GM21381 (cell line): ENCODE results near the gene HCAR1.
"Not testable (repeated sequence)": the region's sequence is repeated elsewhere in the genome, so short reads cannot be mapped to it uniquely, and the experiment has no call there.

Experiments used
- ATAC-seq: cut with Tn5 transposase; IDR thresholded peaks from one replicate; pipeline ENCODE4 v1.9.1; 2021; ENCODE audit warnings: mild to moderate bottlenecking, moderate library complexity; ENCODE audit not compliant: unreplicated experiment

Gene HCAR1, protein sequence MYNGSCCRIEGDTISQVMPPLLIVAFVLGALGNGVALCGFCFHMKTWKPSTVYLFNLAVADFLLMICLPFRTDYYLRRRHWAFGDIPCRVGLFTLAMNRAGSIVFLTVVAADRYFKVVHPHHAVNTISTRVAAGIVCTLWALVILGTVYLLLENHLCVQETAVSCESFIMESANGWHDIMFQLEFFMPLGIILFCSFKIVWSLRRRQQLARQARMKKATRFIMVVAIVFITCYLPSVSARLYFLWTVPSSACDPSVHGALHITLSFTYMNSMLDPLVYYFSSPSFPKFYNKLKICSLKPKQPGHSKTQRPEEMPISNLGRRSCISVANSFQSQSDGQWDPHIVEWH

DNA sequence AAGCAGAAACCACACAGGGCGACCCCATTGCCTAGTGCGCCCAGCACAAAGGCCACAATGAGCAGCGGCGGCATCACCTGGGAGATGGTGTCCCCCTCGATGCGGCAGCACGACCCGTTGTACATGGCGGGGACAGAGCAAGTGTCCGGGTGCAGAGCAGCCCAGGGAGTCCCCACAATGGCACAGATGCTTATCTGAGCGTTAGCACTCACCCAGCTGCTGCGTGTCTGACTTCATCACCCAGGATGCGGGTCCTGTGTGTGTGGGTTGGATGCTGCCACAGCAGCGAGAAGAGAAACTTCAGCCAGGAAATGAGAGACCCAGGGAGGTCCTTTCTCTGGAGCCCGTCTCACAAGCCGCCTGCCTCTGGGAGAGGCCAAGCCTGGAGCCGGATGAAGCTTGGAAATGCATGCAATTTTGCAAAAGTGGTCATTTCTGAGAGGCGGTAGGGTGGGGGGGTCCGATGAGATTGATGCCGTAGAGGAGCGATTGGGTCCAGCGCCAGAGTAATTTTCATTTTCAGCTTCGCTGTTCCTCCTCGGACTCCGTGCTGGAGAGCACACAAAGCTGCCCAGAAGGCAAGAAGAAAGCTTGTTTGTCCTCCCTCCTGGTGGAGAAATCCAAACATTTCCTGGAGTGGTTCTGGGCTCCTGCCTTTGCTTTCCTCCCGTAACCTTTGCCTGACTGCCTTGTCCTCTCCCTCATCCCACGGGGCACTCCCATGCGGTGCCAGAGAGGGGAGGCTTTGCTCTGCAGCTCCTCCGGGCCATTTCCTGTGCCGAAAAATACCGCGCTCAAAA is at the start of gene HCAR1:
HCAR1 (minus strand) TSS at position 630 of the 800 bp plus-strand sequence; CDS start at position 125, 505 bp downstream.
- no peak for ATAC-seq

DNA sequence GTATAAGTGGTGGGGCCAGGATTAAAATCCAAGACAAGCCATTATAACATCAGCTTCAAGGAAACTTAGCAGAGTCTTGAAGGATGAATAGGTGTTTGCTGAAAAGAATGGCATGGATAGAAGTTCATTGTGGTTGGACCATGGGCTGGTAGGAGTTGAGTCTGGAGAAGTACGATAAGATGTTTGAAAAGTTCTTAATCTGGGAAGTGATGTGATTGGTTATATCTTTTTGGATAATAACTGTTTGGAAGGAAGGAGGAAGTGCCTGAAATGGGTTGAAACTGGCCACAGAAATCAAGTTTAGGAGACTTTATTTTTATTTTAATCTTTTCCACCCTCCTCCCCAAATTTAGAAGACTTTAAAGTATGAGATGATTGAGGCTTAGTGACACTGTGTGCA is 26.9 kb upstream of the HCAR1 start:
- ATAC-seq, result no peak

- ATAC-seq, result no peak
These were observed 24.1 kb upstream of the HCAR1 start for GRCh38 chr12:122754790-122755189.

DNA sequence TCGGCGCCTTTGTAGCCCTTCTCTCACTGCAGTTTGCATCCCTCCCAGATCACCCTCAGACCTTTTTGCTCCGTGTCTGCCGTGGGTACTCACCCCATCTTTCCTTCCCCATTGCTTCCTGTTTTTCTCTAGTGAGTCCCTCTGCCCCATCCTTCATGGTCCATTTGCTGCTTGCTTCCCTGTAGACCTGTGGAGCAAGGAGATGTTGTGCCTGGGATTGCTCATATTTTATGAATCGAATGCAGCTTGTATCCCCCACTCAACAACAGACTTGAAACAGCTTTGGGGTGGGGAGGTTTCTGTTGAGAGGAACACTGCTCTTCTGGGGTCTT is 22.6 kb upstream of the HCAR1 start:
- ATAC-seq, result no peak

GRCh38 chr12:122752464-122753318 is 22.0 kb upstream of the HCAR1 start, which contains the start of gene DENR:
Gene DENR (plus strand): TSS chr12:122752824. CDS start chr12:122753702, 878 bp downstream.
- ATAC-seq, result peak; percentile 95

- not testable (repeated sequence) for ATAC-seq
These were observed 20.3 kb upstream of the HCAR1 start for GRCh38 chr12:122750781-122751515.

- ATAC-seq, result no peak
These were observed 19.1 kb upstream of the HCAR1 start for GRCh38 chr12:122749569-122750332.

DNA sequence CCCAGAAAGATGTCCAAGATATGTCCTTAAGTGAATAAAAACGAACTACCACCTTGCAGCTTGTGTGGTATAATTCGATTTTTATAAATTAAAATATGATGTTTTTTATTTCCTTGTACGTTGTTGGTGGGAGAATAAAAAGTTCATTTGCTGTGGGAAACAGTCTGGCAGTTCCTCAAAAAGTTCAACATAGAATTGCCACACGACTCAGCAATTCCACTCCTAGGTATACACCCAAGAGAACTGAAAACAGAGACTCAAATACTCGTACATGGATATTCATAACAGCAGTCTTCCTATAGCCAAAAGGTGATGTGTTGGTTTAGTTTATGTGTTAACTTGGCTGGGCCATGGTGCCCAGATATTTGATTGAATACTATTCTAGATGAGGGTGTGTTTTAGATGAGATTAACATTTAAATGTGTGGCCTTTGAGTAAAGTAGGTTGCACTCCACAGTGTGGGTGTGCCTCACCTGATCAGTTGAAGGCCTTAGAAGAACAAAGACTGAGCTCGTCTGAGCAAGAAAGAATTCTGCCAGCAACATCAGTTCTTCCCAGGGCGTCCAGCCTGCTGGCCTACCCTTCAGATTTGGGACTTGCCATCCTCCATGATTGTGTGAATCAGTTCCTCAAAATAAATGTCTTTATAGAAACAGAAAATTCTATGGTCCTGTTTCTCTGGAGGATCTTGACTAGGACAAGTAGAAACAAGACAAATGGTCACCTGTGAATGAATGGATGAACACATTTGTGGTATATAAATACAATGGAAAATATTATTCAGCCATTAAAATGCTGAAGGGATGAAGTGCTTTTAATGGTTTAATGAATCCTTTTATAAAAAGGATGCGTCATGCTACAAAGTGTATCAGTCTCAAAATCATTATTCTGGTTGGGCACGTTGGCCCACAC is 16.8 kb upstream of the HCAR1 start:
- no peak for ATAC-seq

GRCh38 chr12:122743895-122744525 is 13.4 kb upstream of the HCAR1 start:
- no peak for ATAC-seq

DNA sequence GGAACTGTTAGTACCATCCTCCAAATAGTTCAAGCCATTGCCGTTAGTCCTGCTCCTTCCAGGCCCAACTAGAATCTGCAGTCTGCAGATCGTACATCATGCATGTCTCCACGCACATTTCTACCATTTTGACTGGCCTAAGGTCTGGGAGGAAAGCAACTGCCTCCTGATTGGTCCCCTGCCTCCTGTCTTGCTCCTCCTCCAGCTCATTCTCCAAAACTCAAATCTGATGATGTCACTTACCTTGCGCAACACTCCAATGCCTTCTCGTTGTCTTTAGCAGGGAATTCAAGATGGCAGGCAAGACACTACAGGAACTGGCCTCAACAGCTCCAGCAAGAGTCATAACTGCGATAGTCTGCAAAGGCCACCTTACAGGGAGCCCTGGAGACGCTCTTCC is 9.7 kb upstream of the HCAR1 start:
- no peak for ATAC-seq

DNA sequence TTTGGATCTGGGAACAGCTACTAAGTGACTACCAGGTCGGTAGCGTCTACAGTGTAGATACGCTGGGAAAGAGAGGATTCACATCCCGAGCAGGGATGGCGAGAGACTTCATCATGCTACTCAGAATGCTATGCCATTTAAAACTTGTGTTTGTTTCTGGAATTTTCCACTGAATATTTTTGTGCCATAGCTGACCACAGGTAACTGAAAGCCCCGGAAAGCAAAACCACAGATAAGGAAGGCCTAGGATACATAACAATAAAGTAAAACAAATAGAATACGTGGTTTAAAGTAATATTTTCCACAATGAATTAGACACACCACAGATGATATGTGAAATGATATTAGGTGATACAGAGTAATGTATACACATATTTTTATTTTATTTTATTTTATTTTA is 7.9 kb upstream of the HCAR1 start:
- ATAC-seq, result no peak

DNA sequence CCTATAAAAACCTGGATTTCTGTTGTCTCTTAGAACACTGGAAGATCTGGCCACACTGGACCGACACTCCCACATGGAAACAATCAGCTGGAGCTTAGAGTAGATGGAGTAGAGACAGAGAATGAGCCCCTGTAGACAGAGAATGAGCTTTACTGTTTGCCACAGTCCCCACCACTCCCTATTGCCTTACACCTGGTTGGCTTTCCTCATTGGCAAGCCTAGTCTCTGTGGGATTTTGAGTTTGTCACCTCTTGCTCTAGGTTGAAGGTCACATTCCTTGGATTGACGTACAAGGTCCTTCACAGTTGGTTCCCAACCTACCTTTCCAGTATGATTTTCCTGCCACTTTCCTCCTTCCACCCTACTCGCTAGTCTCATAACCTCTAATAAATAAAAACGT is 2.0 kb upstream of the HCAR1 start:
- ATAC-seq, result no peak

DNA sequence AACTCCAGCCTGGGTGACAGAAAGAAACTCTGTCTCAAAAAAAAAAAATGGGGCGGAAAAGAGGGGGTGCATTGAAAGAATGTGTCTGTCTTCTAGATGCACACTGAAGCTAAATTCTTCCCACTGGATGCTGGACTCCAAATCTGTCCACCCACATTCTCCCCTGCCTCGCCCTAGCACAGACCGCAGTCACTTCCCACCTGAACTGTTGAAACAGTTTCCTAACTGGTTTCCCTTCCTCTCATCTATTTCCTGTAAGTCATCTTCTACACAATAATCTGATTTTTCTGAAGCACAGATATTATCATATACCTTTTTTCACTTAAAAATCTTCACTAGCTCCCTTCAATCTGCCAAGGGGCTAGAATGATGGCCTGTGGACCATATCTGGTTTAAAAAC is 1.5 kb upstream of the HCAR1 start:
- ATAC-seq, result no peak

GRCh38 chr12:122729583-122730214 is 945 bp downstream of the HCAR1 start:
- ATAC-seq, result no peak

- peak; percentile 46 for ATAC-seq
These were observed 4.5 kb downstream of the HCAR1 start for GRCh38 chr12:122726080-122726558.

- no peak for ATAC-seq
These were observed 5.1 kb downstream of the HCAR1 start for GRCh38 chr12:122725452-122726079.

DNA sequence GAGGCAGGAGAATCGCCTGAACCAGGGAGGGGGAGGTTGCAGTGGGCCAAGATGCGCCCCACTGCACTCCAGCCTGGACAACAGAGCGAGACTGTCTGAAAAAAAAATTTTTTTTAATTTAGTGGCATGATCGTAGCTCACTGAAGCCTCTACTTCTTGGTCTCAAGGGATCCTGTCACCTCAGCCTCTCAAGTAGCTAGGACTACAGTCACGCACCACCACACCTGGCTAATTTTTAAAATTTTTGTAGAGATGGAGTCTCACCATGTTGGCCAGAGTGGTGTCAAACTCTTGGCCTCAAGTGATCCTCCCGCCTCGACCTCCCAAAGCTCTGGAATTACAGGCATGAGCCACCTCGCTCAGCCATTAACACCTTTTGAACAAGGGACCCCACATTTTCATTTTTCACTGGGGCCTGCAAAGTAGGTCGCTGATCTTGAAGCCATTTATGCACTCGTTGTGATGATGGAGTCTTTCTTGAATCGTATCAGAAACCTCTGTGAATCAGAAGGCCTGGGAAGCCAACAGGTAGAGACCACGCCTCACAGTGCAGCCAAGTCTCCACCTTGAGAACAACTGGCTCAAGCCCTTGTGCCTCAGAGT is 5.9 kb downstream of the HCAR1 start:
- ATAC-seq, result no peak
